ENCODE data around the gene DDX41.

- TF ChIP-seq EZH2 (IDR thresholded peaks at IDR 0.05; ENCODE audit: low read length, unreplicated experiment) (no peak), CTCF (conservative IDR thresholded peaks at IDR 0.05; ENCODE audit: low read depth, low read length) (no peak)
These were observed 31.0 kb upstream of the DDX41 start for GRCh38 chr5:177547736-177548135.
